BE2C (cell line): ENCODE data around the gene MAP4K4.

ENCODE experiments used
- DNase-seq: peaks from one replicate; pipeline ENCODE4 v3.0.0-alpha.2; 2020
- H3K27me3 ChIP-seq: fragments of 250-450 bp; sonication (Bioruptor Pico); 2 replicates; pipeline ENCODE4 v1.5.1; 2020; ENCODE audit warnings: mild to moderate bottlenecking
- H3K36me3 ChIP-seq: fragments of 250-450 bp; sonication (Bioruptor Pico); 2 replicates; pipeline ENCODE4 v1.5.1; 2020; ENCODE audit warnings: mild to moderate bottlenecking
- H3K4me1 ChIP-seq: fragments of 250-450 bp; sonication (Bioruptor Pico); 2 replicates; pipeline ENCODE4 v1.5.1; 2020
- H3K4me3 ChIP-seq: 2 replicates; pipeline ENCODE4 v1.5.1; 2011; ENCODE audit warnings: low read depth, low read length
- H3K9me3 ChIP-seq: fragments of 250-450 bp; sonication (Bioruptor Pico); 2 replicates; pipeline ENCODE4 v1.5.1; 2020
- CTCF ChIP-seq: IDR thresholded peaks from 2 replicates; pipeline ENCODE4 v1.5.1; 2012; ENCODE audit warnings: mild to moderate bottlenecking, low read depth, low read length

The MAP4K4 gene

GRCh38 chr2:101753720-101754490 lies 56.4 kb downstream of the MAP4K4 start:
- H3K9me3 ChIP-seq, result no peaks in the 10 kb centered on the region
- H3K36me3 ChIP-seq, result no peaks in the 10 kb centered on the region
- TF ChIP-seq CTCF, result no peak
- no peak overlapping the region for H3K4me3 ChIP-seq
- no peaks in the 10 kb centered on the region for H3K4me1 ChIP-seq
- no peak for DNase-seq
- no peaks in the 10 kb centered on the region for H3K27me3 ChIP-seq

GRCh38 chr2:101754618-101755017 lies 57.1 kb downstream of the MAP4K4 start:
- H3K36me3 ChIP-seq, result no peaks in the 10 kb centered on the region
- H3K4me3 ChIP-seq, result no peak overlapping the region
- no peaks in the 10 kb centered on the region for H3K9me3 ChIP-seq
- DNase-seq, result no peak
- TF ChIP-seq CTCF, result no peak
- H3K27me3 ChIP-seq, result no peaks in the 10 kb centered on the region
- no peaks in the 10 kb centered on the region for H3K4me1 ChIP-seq

- Histone ChIP-seq H3K9me3 (no peaks in the 10 kb centered on the region), H3K27me3 (no peaks in the 10 kb centered on the region), H3K4me1 (no peaks in the 10 kb centered on the region), H3K36me3 (no peaks in the 10 kb centered on the region), H3K4me3 (no peak overlapping the region)
- no peak for DNase-seq
- TF ChIP-seq CTCF, result no peak
Observed at GRCh38 chr2:101756266-101756665, 58.8 kb downstream of the MAP4K4 start.

- Histone ChIP-seq H3K36me3 (no peaks in the 10 kb centered on the region), H3K4me1 (no peaks in the 10 kb centered on the region), H3K4me3 (no peak overlapping the region), H3K9me3 (no peaks in the 10 kb centered on the region), H3K27me3 (no peaks in the 10 kb centered on the region)
- TF ChIP-seq CTCF, result no peak
- no peak for DNase-seq
Observed at GRCh38 chr2:101758001-101758400, 60.5 kb downstream of the MAP4K4 start.

- no peaks in the 10 kb centered on the region for H3K9me3 ChIP-seq
- H3K36me3 ChIP-seq, result no peaks in the 10 kb centered on the region
- TF ChIP-seq CTCF, result no peak
- H3K4me1 ChIP-seq, result no peaks in the 10 kb centered on the region
- DNase-seq, result no peak
- H3K27me3 ChIP-seq, result no peaks in the 10 kb centered on the region
- no peak overlapping the region for H3K4me3 ChIP-seq
Observed at GRCh38 chr2:101759162-101759561, 61.7 kb downstream of the MAP4K4 start.

- DNase-seq, result no peak
- H3K4me3 ChIP-seq, result no peak overlapping the region
- no peaks in the 10 kb centered on the region for H3K27me3 ChIP-seq
- no peaks in the 10 kb centered on the region for H3K36me3 ChIP-seq
- no peak for TF ChIP-seq CTCF
- H3K9me3 ChIP-seq, result no peaks in the 10 kb centered on the region
- H3K4me1 ChIP-seq, result no peaks in the 10 kb centered on the region
Observed at GRCh38 chr2:101762451-101763171, 65.1 kb downstream of the MAP4K4 start.
